ENCODE results near the gene SKIC3. TPM values are rescaled to one million over a fixed set of nuclear protein-coding genes. Genes with fewer than 3 reads are reported as not detected.
A peak's percentile ranks its signal among the peaks of the same experiment; 100 is the strongest.

The SKIC3 gene
- polyA plus RNA-seq: 76.2 TPM
- long read RNA-seq, donor 1, full-length matches to known transcripts: 3 of 8 reads
- long read RNA-seq, donor 1, partial matches to known transcripts: 5 of 8 reads
- long read RNA-seq, donor 1, other reads (novel, unspliced or antisense): 0 of 8 reads
- long read RNA-seq, donor 2, partial matches to known transcripts: 26 of 26 reads
- long read RNA-seq, donor 2, other reads (novel, unspliced or antisense): 0 of 26 reads
- long read RNA-seq, donor 3, full-length matches to known transcripts: 4 of 28 reads
- long read RNA-seq, donor 3, partial matches to known transcripts: 24 of 28 reads
- long read RNA-seq, donor 3, other reads (novel, unspliced or antisense): 0 of 28 reads
- long read RNA-seq, donor 4: 0 reads
- long read RNA-seq, donor 5: 0 reads
- long read RNA-seq, donor 6, full-length matches to known transcripts: 3 of 42 reads
- long read RNA-seq, donor 6, partial matches to known transcripts: 29 of 42 reads
- long read RNA-seq, donor 6, other reads (novel, unspliced or antisense): 10 of 42 reads
- long read RNA-seq, donor 7, full-length matches to known transcripts: 1 of 1 reads
- long read RNA-seq, donor 7, partial matches to known transcripts: 0 of 1 reads
- long read RNA-seq, donor 7, other reads (novel, unspliced or antisense): 0 of 1 reads
- long read RNA-seq, donor 8, full-length matches to known transcripts: 3 of 39 reads
- long read RNA-seq, donor 8, partial matches to known transcripts: 36 of 39 reads
- long read RNA-seq, donor 8, other reads (novel, unspliced or antisense): 0 of 39 reads
- long read RNA-seq, donor 9, full-length matches to known transcripts: 3 of 20 reads
- long read RNA-seq, donor 9, partial matches to known transcripts: 17 of 20 reads
- long read RNA-seq, donor 9, other reads (novel, unspliced or antisense): 0 of 20 reads
- long read RNA-seq, donor 10, partial matches to known transcripts: 29 of 30 reads
- long read RNA-seq, donor 10, other reads (novel, unspliced or antisense): 0 of 30 reads
- long read RNA-seq, donor 11, full-length matches to known transcripts: 3 of 3 reads
- long read RNA-seq, donor 11, partial matches to known transcripts: 0 of 3 reads
- long read RNA-seq, donor 11, other reads (novel, unspliced or antisense): 0 of 3 reads

DNA sequence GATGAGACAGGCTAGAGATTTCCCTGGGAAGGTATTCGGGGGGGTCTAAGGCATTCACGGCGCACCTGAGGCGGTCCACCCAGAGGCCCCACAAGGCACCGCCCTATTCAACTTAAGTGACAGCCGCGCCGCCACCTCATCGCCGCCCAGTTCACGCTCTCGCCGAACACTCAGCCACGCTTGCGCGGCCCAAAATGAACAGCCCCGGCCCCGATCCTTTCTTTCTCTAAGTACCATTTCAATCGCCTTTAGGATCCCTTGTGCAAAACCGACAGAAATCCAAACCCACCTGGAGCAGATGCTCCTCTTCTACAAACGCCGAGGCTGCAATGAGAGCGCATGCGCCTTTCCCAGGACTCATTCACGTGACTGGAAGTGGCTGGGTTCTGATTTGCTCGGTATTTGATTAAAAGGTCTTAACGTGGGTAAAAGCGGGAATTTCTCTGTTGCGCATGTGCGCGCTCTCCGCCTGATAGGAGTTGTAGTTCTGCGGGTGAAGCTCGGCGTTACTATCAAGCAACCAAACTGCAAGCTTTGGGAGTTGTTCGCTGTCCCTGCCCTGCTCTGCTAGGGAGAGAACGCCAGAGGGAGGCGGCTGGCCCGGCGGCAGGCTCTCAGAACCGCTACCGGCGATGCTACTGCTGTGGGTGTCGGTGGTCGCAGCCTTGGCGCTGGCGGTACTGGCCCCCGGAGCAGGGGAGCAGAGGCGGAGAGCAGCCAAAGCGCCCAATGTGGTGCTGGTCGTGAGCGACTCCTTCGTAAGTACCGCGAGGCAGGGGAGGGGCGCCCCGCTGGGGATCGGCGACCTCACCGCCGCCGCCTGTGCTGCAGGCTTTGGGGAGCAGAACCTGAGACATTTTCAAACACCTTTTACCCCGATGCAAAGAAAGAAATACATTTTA, at the start of gene SKIC3, which contains the start of gene ARSK:
SKIC3 (minus strand) TSS at position 331 of the 902 bp plus-strand sequence. CDS start 7,827 bp downstream, outside the sequence.
ARSK (plus strand) TSS at position 455 of the 902 bp plus-strand sequence; CDS start at position 633, 178 bp downstream.
- peak within 1 kb of the TSS; percentile 74 for H3K4me3 ChIP-seq (ENCODE audit: low read length)
- H3K4me1 ChIP-seq (ENCODE audit: control insufficient read depth, insufficient read depth, low read length): peaks cover 3% of the 10 kb centered on the region
- WGBS (ENCODE audit: insufficient coverage, low lambda C conversion rate): no CpG with 5 or more reads among the region's 63 CpGs
- no peaks in the 10 kb centered on the region for H3K9me3 ChIP-seq (ENCODE audit: control insufficient read depth, low read depth, low read length)
- peak within 1 kb of the TSS; percentile 98 for H3K27ac ChIP-seq (ENCODE audit: low read length)
- no peaks in the 10 kb centered on the region for H3K27me3 ChIP-seq (ENCODE audit: control insufficient read depth, insufficient read depth, low read length)
- DNase-seq: peak; percentile 98 to 99
- peaks cover 7% of the 10 kb centered on the region for H3K36me3 ChIP-seq (ENCODE audit: control insufficient read depth, insufficient read depth, low read length)

DNA sequence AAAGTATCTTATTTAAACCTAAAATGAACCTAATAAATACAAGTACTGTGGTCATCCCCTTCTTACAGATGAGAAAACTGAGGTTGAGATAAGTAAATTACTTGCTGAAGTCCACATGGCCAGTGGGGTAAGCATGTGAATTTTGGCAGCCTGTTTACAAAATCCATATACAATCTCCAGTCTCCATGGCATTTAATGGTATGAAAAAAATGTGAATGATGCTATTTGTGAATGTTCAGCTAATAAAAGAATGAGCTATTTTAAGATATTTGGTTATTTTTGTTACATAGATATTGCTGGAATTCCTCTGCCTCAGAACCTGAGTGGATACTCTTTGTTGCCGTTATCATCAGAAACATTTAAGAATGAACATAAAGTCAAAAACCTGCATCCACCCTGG, 45.8 kb upstream of the SKIC3 start:
- no peaks in the 10 kb centered on the region for H3K27me3 ChIP-seq (ENCODE audit: control insufficient read depth, insufficient read depth, low read length)
- no peak for DNase-seq
- no peaks in the 10 kb centered on the region for H3K4me1 ChIP-seq (ENCODE audit: control insufficient read depth, insufficient read depth, low read length)
- H3K27ac ChIP-seq (ENCODE audit: low read length): no peak overlapping the region
- H3K36me3 ChIP-seq (ENCODE audit: control insufficient read depth, insufficient read depth, low read length): peaks cover 15% of the 10 kb centered on the region
- no peaks in the 10 kb centered on the region for H3K9me3 ChIP-seq (ENCODE audit: control insufficient read depth, low read depth, low read length)
- H3K4me3 ChIP-seq (ENCODE audit: low read length): no peak overlapping the region
- WGBS (ENCODE audit: insufficient coverage, low lambda C conversion rate): no CpG with 5 or more reads among the region's 1 CpG

GRCh38 chr5:95599252-95599651, 44.5 kb upstream of the SKIC3 start:
- Histone ChIP-seq H3K9me3 (ENCODE audit: control insufficient read depth, low read depth, low read length) (no peaks in the 10 kb centered on the region), H3K4me3 (ENCODE audit: low read length) (no peak overlapping the region), H3K27ac (ENCODE audit: low read length) (no peak overlapping the region), H3K27me3 (ENCODE audit: control insufficient read depth, insufficient read depth, low read length) (no peaks in the 10 kb centered on the region), H3K4me1 (ENCODE audit: control insufficient read depth, insufficient read depth, low read length) (no peaks in the 10 kb centered on the region), H3K36me3 (ENCODE audit: control insufficient read depth, insufficient read depth, low read length) (peaks cover 15% of the 10 kb centered on the region)
- DNase-seq: no peak
- 86% methylated on average over 1 of the region's 1 CpG for WGBS (ENCODE audit: insufficient coverage, low lambda C conversion rate)

DNA sequence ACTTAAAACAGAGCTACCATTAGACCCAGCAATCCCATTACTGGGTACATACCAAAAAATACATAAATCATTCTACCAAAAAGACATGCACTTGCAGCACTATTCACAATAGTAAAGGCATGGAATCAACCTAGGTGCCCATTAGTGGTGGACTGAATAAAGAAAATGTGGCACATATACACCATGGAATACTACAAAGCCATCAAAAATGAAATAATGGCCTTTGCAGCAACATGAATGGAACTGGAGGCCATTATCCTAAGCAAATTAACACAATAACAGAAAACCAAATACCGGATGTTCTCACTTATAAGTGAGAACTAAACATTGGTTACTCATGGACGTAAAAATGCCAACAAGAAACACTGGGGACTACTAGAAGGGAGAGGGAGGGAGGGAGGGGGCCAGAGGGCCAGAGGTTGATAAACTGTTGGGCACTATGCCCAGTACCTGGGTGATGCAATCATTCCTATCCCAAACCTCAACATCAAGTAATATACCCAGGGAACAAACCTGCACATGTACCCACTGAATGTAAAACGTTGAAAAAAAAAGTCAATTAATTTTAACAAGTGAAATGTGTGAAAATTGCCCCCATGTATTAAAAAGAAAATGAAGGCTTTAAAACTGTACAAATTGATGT, 40.6 kb upstream of the SKIC3 start:
- no peaks in the 10 kb centered on the region for H3K27me3 ChIP-seq (ENCODE audit: control insufficient read depth, insufficient read depth, low read length)
- H3K4me3 ChIP-seq (ENCODE audit: low read length): no peak overlapping the region
- DNase-seq: no peak
- H3K36me3 ChIP-seq (ENCODE audit: control insufficient read depth, insufficient read depth, low read length): peaks cover 2% of the 10 kb centered on the region
- WGBS (ENCODE audit: insufficient coverage, low lambda C conversion rate): 90% methylated on average over 1 of the region's 3 CpGs
- no peaks in the 10 kb centered on the region for H3K4me1 ChIP-seq (ENCODE audit: control insufficient read depth, insufficient read depth, low read length)
- no peak overlapping the region for H3K27ac ChIP-seq (ENCODE audit: low read length)
- no peaks in the 10 kb centered on the region for H3K9me3 ChIP-seq (ENCODE audit: control insufficient read depth, low read depth, low read length)

- Histone ChIP-seq H3K36me3 (ENCODE audit: control insufficient read depth, insufficient read depth, low read length) (peaks cover 2% of the 10 kb centered on the region), H3K27me3 (ENCODE audit: control insufficient read depth, insufficient read depth, low read length) (no peaks in the 10 kb centered on the region), H3K4me3 (ENCODE audit: low read length) (no peak overlapping the region), H3K27ac (ENCODE audit: low read length) (no peak overlapping the region), H3K9me3 (ENCODE audit: control insufficient read depth, low read depth, low read length) (no peaks in the 10 kb centered on the region), H3K4me1 (ENCODE audit: control insufficient read depth, insufficient read depth, low read length) (no peaks in the 10 kb centered on the region)
- no peak for DNase-seq
- 100% methylated on average over 1 of the region's 5 CpGs for WGBS (ENCODE audit: insufficient coverage, low lambda C conversion rate)
Observed at GRCh38 chr5:95591490-95591901, 36.7 kb upstream of the SKIC3 start.

DNA sequence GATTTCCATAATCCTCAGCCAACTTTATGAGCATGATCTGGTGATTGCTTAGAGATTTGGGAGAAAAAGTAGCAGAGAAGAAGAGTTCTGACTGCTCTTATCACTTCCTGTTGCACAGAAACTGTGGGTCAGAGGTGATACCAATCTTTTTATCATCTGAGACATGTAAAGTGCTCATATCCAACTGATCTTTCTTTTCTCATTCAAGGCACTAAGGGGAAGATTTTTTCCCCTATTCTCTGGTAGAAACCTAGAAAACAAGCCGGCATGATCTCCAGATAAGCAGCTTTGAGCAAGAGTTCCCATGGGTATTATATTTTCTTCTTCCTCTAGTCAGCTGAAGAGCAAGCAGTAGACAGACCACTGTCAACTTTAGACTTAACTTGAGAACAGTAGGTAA, 36.1 kb upstream of the SKIC3 start:
- Histone ChIP-seq H3K4me1 (ENCODE audit: control insufficient read depth, insufficient read depth, low read length) (no peaks in the 10 kb centered on the region), H3K27ac (ENCODE audit: low read length) (no peak overlapping the region), H3K4me3 (ENCODE audit: low read length) (no peak overlapping the region), H3K9me3 (ENCODE audit: control insufficient read depth, low read depth, low read length) (no peaks in the 10 kb centered on the region), H3K27me3 (ENCODE audit: control insufficient read depth, insufficient read depth, low read length) (no peaks in the 10 kb centered on the region), H3K36me3 (ENCODE audit: control insufficient read depth, insufficient read depth, low read length) (peaks cover 2% of the 10 kb centered on the region)
- WGBS (ENCODE audit: insufficient coverage, low lambda C conversion rate): no CpG with 5 or more reads among the region's 1 CpG
- DNase-seq: no peak

GRCh38 chr5:95583992-95584391, 29.2 kb upstream of the SKIC3 start:
- no peak overlapping the region for H3K4me3 ChIP-seq (ENCODE audit: low read length)
- H3K27me3 ChIP-seq (ENCODE audit: control insufficient read depth, insufficient read depth, low read length): no peaks in the 10 kb centered on the region
- no peak for DNase-seq
- no peak overlapping the region for H3K27ac ChIP-seq (ENCODE audit: low read length)
- peaks cover 2% of the 10 kb centered on the region for H3K36me3 ChIP-seq (ENCODE audit: control insufficient read depth, insufficient read depth, low read length)
- H3K4me1 ChIP-seq (ENCODE audit: control insufficient read depth, insufficient read depth, low read length): no peaks in the 10 kb centered on the region
- H3K9me3 ChIP-seq (ENCODE audit: control insufficient read depth, low read depth, low read length): no peaks in the 10 kb centered on the region
- WGBS (ENCODE audit: insufficient coverage, low lambda C conversion rate): 100% methylated on average over 1 of the region's 1 CpG

- no peak for DNase-seq
- Histone ChIP-seq H3K9me3 (ENCODE audit: control insufficient read depth, low read depth, low read length) (no peaks in the 10 kb centered on the region), H3K27ac (ENCODE audit: low read length) (no peak overlapping the region), H3K27me3 (ENCODE audit: control insufficient read depth, insufficient read depth, low read length) (no peaks in the 10 kb centered on the region), H3K36me3 (ENCODE audit: control insufficient read depth, insufficient read depth, low read length) (no peaks in the 10 kb centered on the region), H3K4me3 (ENCODE audit: low read length) (no peak overlapping the region), H3K4me1 (ENCODE audit: control insufficient read depth, insufficient read depth, low read length) (no peaks in the 10 kb centered on the region)
- 100% methylated on average over 2 of the region's 2 CpGs for WGBS (ENCODE audit: insufficient coverage, low lambda C conversion rate)
Observed at GRCh38 chr5:95581576-95581975, 26.8 kb upstream of the SKIC3 start.

GRCh38 chr5:95572016-95572415, 17.2 kb upstream of the SKIC3 start:
- no peak overlapping the region for H3K4me3 ChIP-seq (ENCODE audit: low read length)
- H3K27ac ChIP-seq (ENCODE audit: low read length): no peak overlapping the region
- no peaks in the 10 kb centered on the region for H3K4me1 ChIP-seq (ENCODE audit: control insufficient read depth, insufficient read depth, low read length)
- H3K27me3 ChIP-seq (ENCODE audit: control insufficient read depth, insufficient read depth, low read length): no peaks in the 10 kb centered on the region
- H3K9me3 ChIP-seq (ENCODE audit: control insufficient read depth, low read depth, low read length): no peaks in the 10 kb centered on the region
- H3K36me3 ChIP-seq (ENCODE audit: control insufficient read depth, insufficient read depth, low read length): peaks cover 13% of the 10 kb centered on the region
- WGBS (ENCODE audit: insufficient coverage, low lambda C conversion rate): no CpG with 5 or more reads among the region's 2 CpGs
- DNase-seq: no peak

Measured in large intestine (tissue), 12 donors.